HUES48 (cell line): ENCODE results near the gene PDPK1.
"Not testable (repeated sequence)": the region's sequence is repeated elsewhere in the genome, so short reads cannot be mapped to it uniquely, and the experiment has no call there.

ENCODE experiments used
- H3K27ac ChIP-seq: one replicate; pipeline ENCODE4 v1.7.0; 2013; ENCODE audit warnings: low read depth, low read length, inconsistent platforms
- H3K27me3 ChIP-seq: 2 replicates; pipeline ENCODE4 v1.6.1; 2013; ENCODE audit warnings: mild to moderate bottlenecking, low read length; ENCODE audit not compliant: control insufficient read depth, insufficient read depth
- H3K36me3 ChIP-seq: 2 replicates; pipeline ENCODE4 v1.6.1; 2013; ENCODE audit warnings: low read length; ENCODE audit not compliant: control insufficient read depth, insufficient read depth
- H3K4me1 ChIP-seq: 2 replicates; pipeline ENCODE4 v1.6.1; 2013; ENCODE audit warnings: mild to moderate bottlenecking, low read length; ENCODE audit not compliant: control insufficient read depth, insufficient read depth
- H3K4me3 ChIP-seq: 2 replicates; pipeline ENCODE4 v1.5.1; 2013; ENCODE audit warnings: mild to moderate bottlenecking, low read depth, low read length
- H3K9ac ChIP-seq: 2 replicates; pipeline ENCODE4 v1.6.1; 2013; ENCODE audit warnings: mild to moderate bottlenecking, low read depth, low read length, moderate library complexity
- H3K9me3 ChIP-seq: 2 replicates; pipeline ENCODE4 v1.6.1; 2013; ENCODE audit warnings: low read length; ENCODE audit not compliant: control insufficient read depth, insufficient read depth

PDPK1 gene

DNA sequence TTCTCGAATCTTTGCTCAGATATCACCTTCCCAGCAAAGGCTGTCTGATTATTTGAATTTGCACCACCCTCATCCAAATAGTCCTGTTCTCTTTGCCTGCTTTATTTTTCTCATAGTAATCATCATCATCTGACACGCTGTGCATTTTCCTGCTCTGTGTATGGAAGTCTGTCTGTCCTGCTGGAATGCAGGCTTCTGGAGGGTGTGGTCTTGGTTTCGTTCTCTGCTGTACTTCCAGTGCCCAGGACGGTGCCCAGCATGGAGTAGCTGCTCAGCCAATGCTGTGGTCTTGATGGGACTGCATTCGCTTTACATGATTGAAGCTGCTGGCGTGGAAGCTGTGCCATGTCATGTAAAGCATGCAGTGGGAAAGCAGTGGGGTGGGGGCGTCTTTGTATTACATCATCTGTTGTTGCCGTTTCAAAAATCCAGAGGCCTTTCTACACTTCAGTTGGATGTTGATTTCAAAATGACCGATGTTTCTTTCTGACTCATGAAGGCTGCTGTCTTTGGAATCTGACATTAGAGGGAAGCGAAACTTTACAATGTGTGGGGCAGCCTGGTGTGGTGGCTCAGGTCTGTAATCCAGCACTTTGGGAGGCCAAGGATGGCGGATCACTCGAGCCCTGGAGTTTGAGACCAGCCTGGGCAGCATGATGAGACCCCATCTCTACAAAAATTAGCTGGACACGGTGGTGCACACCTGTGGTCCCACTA lies 17.0 kb downstream of the PDPK1 start:
- not testable (repeated sequence) for H3K9me3 ChIP-seq, H3K36me3 ChIP-seq, H3K27me3 ChIP-seq, H3K9ac ChIP-seq, H3K27ac ChIP-seq, H3K4me1 ChIP-seq, H3K4me3 ChIP-seq

DNA sequence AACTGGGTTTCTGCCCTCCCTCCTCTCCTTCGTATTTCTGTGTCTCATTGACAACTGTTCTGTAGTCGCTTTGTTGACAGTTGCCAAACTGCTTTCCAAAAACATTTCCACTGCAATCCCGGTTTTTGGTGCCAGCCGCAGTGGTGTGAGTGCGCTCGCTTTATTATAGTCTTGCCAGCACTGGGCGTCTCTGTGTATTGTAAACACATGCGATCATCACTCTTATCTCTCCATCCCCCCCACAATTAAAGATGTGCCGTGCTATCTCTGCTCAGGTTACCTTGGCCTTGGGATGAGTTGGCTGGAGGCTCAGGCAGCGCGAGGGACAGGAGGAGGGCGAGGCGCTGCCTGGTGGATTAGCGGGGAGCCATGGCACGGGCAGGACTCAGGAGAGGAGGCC lies 19.3 kb downstream of the PDPK1 start:
- not testable (repeated sequence) for H3K9ac ChIP-seq, H3K27me3 ChIP-seq, H3K36me3 ChIP-seq, H3K9me3 ChIP-seq, H3K27ac ChIP-seq, H3K4me1 ChIP-seq, H3K4me3 ChIP-seq

DNA sequence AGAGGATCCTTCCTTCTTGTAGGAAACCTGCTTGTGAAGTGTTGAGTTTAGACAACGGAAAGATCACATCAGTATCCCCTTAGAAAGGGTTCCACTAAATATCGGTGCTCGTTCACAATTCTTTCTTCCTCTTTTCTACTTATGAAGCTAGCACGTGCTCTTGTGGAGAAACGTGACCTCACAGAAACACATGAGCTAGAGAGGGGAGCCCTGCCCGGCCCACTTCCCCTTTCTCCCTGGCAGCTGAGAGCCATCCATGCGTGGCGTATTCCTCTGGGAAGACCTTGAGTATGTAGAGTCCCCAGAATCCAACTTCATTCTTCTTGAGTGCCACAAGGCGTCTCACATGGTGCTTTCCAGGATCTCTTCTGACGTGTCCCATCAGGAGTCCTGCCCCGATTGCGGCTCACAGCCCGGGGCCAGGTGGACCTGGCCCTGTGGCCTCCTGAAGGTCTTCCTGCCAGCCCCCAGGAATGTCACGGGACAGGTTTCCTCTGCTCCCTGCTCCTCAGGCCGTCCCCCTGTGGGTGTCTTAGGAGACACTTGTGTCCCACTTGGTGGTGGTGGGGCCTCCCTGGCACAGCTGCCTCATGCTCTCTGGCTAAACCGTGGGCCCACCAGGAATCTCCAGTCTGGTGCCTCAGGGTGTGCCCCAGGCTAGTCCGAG lies 22.4 kb downstream of the PDPK1 start:
- H3K9me3 ChIP-seq, H3K36me3 ChIP-seq, H3K9ac ChIP-seq, H3K27me3 ChIP-seq, H3K4me1 ChIP-seq, H3K4me3 ChIP-seq, H3K27ac ChIP-seq: not testable (repeated sequence)

DNA sequence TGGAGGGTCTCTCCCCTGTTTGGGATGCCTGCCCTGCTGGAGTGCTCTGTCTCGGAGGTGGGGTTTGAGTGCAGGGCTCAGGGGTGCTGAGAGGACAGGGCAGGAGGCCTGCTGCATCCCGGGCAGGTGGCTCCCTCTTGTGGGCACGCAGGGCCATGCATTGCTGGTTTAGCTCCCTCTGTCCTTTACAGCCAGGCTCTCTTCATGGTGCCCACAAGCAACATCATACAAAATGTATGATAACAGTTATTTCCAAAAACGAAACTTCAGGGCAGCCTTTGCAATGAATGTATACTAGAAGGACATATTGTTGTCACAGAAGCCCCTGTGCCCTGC lies 22.9 kb downstream of the PDPK1 start:
- H3K9me3 ChIP-seq, H3K4me1 ChIP-seq, H3K9ac ChIP-seq, H3K27me3 ChIP-seq, H3K36me3 ChIP-seq, H3K4me3 ChIP-seq, H3K27ac ChIP-seq: not testable (repeated sequence)

DNA sequence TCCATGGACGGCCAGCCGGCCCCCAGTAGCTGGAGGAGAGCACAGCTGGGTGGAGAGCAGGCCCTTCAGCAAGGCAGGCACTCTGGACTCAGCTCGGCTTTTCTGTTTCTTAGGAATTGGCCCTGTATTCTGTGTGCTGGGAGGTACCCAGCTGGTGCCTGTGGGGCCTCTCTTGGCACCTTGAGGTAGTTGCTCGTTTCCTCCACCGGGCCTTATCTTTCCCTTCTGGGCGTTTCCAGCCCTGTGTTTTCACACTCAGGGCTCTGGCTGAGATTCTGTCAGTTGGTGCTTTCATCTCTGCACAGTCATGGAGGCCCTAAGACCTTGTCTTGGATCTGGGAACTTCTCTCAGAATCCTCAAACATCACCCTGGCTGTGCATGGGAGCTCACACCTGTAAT lies 29.7 kb downstream of the PDPK1 start:
- not testable (repeated sequence) for H3K9ac ChIP-seq, H3K36me3 ChIP-seq, H3K9me3 ChIP-seq, H3K4me1 ChIP-seq, H3K27me3 ChIP-seq, H3K4me3 ChIP-seq, H3K27ac ChIP-seq

DNA sequence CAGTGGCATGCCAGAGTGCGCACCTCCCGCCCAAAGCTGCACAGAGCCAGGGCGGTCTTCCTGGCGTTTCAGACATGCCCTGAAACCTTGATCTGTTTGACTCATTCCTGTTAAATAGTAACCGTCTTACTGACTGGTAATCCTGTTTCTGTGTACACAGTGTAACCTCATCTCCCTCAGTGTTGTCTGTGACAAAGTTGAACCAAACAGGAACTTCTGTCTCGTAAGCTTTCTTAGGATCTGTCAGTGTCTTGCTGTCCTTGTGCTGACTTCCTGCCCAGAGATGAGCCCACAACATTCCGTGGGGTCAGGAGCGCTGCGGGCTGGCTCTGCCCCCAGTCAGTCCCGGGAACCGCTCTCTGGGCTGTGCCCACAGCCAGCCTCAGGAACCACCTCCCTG lies 30.8 kb downstream of the PDPK1 start:
- not testable (repeated sequence) for H3K9ac ChIP-seq, H3K36me3 ChIP-seq, H3K27me3 ChIP-seq, H3K4me1 ChIP-seq, H3K27ac ChIP-seq, H3K9me3 ChIP-seq, H3K4me3 ChIP-seq

DNA sequence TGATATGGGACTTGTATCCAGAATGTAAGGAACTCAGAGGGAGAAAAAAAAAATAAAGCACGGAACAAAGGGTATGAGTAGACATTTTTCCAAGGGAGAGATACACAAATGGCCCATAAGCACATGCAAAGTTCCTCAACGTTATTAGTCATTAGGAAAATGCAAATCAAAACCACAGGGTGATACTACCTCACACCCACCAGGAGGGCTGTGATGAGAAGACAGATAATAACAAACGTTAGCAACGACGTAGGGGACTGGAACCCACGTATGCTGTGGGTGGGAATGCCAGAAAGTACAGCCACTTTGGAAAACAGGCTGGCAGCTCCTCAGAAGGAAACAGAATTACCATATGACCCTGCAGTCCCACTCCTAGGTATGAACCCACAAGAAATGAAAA lies 34.9 kb downstream of the PDPK1 start:
- not testable (repeated sequence) for H3K9me3 ChIP-seq, H3K36me3 ChIP-seq, H3K4me3 ChIP-seq, H3K27me3 ChIP-seq, H3K4me1 ChIP-seq, H3K9ac ChIP-seq, H3K27ac ChIP-seq

DNA sequence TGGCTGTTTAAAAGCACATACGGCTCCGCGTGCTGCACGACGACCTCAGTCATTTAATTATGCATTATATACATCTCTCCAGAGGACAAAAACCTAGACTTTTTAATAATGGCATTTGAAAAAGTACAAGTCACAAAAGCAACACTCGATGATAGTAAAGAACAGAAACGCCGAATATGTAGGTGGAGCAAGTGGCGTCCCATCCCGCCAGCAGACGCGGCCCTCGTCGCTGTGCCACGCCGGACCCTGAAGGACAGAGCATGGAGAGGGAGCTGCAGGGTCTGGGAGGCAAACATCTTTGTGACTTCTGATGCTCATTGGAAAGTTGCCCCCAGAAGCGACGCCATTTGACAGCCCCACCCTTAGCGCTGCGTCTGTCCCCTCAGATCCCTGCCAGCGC lies 38.0 kb downstream of the PDPK1 start:
- H3K4me3 ChIP-seq, H3K9ac ChIP-seq, H3K36me3 ChIP-seq, H3K4me1 ChIP-seq, H3K27ac ChIP-seq, H3K27me3 ChIP-seq, H3K9me3 ChIP-seq: not testable (repeated sequence)

DNA sequence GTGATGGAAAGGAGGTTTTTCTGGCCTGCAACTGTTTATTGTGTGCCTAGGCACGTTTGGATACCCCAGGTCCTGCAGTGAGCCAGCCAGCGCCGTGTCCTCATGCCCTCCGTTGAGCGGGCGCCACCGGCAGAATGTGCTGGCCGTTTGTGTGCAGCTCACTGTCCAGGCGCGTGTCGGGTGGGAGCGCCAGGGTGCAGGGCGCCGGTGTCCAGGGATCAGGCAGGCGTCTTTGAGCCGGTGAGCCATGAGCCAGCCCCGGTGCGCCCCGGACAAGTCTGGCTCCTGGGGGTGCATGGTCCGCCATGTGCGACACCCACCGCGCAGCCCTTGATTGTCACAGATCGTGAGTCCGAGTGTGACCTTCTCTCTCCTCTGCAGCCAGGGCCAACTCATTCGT lies 39.2 kb downstream of the PDPK1 start:
- not testable (repeated sequence) for H3K4me1 ChIP-seq, H3K27me3 ChIP-seq, H3K9me3 ChIP-seq, H3K27ac ChIP-seq, H3K36me3 ChIP-seq, H3K4me3 ChIP-seq, H3K9ac ChIP-seq

DNA sequence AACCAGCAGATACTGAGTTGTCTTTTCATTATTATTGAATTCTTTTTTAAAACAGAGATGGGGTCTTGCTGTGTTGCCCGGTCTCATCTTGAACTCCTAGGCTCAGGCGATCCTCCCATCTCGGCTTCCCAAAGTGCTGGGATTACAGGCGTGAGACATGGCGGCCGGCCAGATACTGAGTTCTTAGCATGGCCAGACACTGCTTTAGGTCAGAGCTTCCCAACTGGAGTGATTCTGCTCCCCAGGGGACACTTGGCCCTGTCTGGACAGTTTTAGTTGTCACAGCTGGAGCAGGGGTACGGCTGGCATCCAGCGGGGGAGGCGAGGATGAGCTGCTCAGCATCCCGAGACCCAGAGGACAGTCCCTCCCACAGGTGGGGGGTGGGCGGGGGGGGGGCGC lies 41.1 kb downstream of the PDPK1 start:
- not testable (repeated sequence) for H3K27ac ChIP-seq, H3K9me3 ChIP-seq, H3K27me3 ChIP-seq, H3K4me1 ChIP-seq, H3K4me3 ChIP-seq, H3K36me3 ChIP-seq, H3K9ac ChIP-seq

DNA sequence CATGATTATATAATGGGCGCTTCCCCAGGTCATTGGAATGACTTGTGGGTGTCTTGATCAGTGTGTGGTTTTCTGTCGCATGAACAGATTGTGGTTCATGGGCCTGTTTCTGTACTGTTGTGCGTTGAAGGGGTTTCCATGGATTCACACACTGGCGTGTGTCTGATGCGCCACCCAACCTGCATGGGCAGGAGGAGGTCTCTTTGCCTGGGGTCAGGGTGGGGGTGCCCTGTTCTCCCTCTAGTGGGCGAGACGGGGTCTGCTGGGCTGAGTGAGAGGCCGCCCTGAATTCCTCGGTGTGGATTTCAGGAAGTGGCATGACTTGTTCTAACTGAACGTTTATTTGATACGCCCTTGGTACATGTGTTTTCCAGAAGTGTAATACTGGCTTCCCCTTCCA lies 42.3 kb downstream of the PDPK1 start:
- not testable (repeated sequence) for H3K4me3 ChIP-seq, H3K27ac ChIP-seq, H3K36me3 ChIP-seq, H3K4me1 ChIP-seq, H3K9ac ChIP-seq, H3K27me3 ChIP-seq, H3K9me3 ChIP-seq

DNA sequence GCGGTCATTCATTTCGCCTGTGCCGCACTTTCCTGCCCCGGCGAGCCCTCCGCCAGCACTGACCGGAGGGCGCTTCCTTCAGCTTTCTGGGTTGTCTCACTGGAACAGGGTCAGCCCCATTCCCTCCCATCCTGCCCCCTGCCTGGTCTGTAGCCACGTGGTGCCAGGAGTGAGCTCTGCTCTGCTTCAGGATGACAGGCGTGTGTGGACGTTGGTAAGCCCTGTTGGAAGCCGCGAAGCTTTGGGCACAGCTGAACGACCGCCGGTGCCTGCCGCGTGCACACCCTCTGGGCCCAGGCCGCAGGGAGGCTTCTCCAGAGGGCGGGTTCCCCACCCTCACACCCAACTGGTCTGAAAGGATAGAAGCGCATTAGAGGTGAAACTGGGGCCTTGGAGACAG lies 43.0 kb downstream of the PDPK1 start:
- H3K27me3 ChIP-seq, H3K9me3 ChIP-seq, H3K27ac ChIP-seq, H3K4me3 ChIP-seq, H3K9ac ChIP-seq, H3K36me3 ChIP-seq, H3K4me1 ChIP-seq: not testable (repeated sequence)
